ENCODE measurements around the gene OSBPL5. TPM values are rescaled to one million over a fixed set of nuclear protein-coding genes. Genes with fewer than 3 reads are reported as not detected.

Gene OSBPL5
- total and polyA plus RNA-seq, 5 experiments from 2014 or later: 4.4 to 18.3 (median 5.5) TPM

DNA sequence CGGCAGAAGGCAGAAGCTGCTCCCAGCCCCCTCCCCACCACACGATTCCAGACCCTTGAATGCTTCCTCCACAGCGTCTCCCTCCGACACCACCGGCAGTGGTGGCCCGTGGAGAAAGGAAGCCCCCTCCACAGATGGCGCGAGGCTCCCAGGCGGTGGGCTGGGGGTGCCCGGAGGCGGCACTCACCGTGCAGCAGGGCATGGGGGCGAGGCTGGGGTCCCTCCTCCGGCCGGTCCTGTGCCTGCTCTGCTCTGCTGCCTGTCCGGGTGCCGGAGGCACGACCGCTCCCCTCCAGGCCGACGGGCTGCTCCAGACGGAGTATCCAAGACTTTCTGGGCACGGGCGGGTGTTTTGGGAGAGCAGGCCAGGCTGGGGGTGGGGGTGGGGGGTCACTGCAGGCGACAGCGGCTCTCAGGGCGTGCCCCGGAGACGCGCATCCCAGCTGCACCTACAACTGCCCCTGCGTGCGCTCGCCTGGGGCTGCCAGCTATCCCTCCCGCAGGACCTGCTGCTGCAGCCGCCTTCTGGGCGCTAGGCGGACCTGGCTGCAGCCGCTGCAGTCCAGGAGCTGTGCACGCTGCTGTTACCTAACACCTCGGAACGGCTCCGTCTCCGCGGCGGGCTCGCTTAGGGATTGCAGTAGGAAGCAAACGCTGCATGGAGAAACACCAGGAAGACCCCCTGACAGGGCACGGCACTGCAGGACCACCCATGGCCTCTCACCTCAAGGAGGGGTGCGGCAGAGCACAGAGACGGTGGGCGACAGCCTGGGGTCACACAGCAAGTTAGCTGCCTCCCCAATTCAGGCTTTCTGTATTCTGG, 38.3 kb upstream of the OSBPL5 start:
- POLR2A ChIA-PET: no interaction called here
- DNase-seq (peak in 1 of 10 donors; percentile 48), ATAC-seq (peak in 1 of 2 donors; percentile 5)
- H3K9me3 Mint-ChIP-seq: peaks cover 0 to 6% (median 0%) of the 10 kb centered on the region in 9 donors
- peaks cover 0 to 11% (median 4%) of the 10 kb centered on the region in 5 donors for H3K27me3 Mint-ChIP-seq
- peaks cover 4 to 29% (median 11%) of the 10 kb centered on the region in 4 donors for H3K4me1 Mint-ChIP-seq
- peak overlapping the region in 3 of 10 donors; percentile 26 to 64 (median 30) for H3K4me3 Mint-ChIP-seq
- no peak overlapping the region for H3K27ac Mint-ChIP-seq
- no peaks in the 10 kb centered on the region for H3K36me3 Mint-ChIP-seq

DNA sequence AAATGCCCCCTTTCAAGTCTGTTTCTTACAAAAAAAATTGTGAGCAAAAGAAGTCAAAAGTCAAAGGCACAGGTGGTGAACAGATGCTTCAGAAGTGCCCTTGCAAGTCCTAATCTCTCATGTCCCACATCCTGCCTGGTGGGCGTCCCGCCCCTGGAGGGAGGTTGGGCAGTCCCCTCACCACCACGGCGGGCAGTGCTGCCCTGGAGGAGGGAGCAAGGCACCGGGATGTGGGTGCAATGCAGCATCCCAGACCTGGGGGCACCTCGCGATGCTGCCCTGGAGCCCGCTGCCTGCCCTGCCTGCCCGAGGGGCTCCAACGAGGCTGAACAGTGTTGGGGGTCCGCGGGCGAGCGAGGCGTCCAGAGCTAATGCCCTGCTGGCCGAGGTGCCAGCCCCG, 37.6 kb upstream of the OSBPL5 start:
- H3K9me3 Mint-ChIP-seq: peaks cover 0 to 6% (median 0%) of the 10 kb centered on the region in 9 donors
- DNase-seq: peak in 7 of 10 donors; percentile 7 to 64 (median 40)
- peak overlapping the region; percentile 4 to 84 (median 72) for H3K4me3 Mint-ChIP-seq

DNA sequence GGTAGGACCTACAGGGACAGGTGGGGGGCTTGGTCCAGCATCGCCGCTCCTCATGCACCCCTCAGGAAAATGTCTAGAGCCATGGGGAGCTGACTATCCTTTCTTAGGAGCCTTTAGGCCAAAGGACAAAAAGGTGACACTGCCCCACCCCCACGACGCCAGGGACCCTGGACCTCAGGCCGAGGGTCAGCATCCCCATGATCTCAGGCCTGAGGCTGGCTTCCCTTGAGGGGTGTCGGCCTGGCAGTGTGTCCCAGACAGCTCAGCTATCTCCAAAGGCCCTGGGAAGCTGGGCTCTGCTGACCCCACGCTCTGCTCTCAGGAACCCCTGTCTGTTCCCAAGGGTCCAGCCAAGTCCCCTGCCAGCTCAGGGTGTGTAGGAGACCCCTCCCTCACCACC, 37.2 kb upstream of the OSBPL5 start:
- POLR2A ChIA-PET: interaction anchor here (1.2 kb wide), 1 partner anchor 93 kb away, joined by 3 read pairs; no protein-coding TSS in a partner anchor
- peak overlapping the region in 7 of 10 donors; percentile 11 to 77 (median 36) for H3K27ac Mint-ChIP-seq
- H3K36me3 Mint-ChIP-seq: no peaks in the 10 kb centered on the region
- DNase-seq: peak in 1 of 10 donors; percentile 35
- peaks cover 0 to 6% (median 0%) of the 10 kb centered on the region in 9 donors for H3K9me3 Mint-ChIP-seq
- H3K4me1 Mint-ChIP-seq: peaks cover 4 to 29% (median 11%) of the 10 kb centered on the region in 4 donors
- H3K4me3 Mint-ChIP-seq: peak overlapping the region; percentile 4 to 84 (median 72)
- H3K27me3 Mint-ChIP-seq: peaks cover 0 to 12% (median 5%) of the 10 kb centered on the region in 5 donors
- no peak for ATAC-seq

More for the DNA sequence above, 37.6 kb upstream of the OSBPL5 start:
- Mint-ChIP-seq H3K4me1 (peaks cover 4 to 29% (median 11%) of the 10 kb centered on the region in 4 donors), H3K27ac (peak overlapping the region in 7 of 10 donors; percentile 11 to 77 (median 36)), H3K36me3 (no peaks in the 10 kb centered on the region), H3K27me3 (peaks cover 0 to 12% (median 5%) of the 10 kb centered on the region in 5 donors)
- peak; percentile 53 to 91 for ATAC-seq
- POLR2A ChIA-PET: no interaction called here

DNA sequence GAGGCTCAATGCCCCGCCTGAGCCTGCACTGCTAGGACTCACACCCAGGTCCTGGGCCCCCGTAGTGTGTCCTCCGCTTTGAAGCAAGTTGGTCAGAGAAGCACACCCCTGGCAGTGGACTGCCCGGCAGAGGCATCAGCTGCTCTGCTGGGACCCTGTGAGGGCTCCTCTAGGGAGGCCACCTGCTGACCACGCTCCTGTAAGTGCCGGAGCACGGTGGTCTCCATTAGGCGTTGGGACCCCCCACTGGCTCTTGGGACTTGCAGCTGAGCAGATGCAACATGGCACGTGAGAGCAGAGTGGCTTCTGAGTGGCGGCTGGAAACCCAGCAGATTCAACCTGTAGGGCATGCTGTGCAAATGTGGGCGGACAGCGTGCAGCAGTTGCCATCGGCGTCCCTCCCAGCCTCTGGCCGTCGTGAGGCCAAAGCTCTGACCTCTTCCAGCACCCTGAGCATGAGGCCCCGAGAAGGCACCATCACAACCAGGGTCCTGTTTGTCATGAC, 36.6 kb upstream of the OSBPL5 start:
- ATAC-seq: no peak
- H3K27ac Mint-ChIP-seq: no peak overlapping the region

DNA sequence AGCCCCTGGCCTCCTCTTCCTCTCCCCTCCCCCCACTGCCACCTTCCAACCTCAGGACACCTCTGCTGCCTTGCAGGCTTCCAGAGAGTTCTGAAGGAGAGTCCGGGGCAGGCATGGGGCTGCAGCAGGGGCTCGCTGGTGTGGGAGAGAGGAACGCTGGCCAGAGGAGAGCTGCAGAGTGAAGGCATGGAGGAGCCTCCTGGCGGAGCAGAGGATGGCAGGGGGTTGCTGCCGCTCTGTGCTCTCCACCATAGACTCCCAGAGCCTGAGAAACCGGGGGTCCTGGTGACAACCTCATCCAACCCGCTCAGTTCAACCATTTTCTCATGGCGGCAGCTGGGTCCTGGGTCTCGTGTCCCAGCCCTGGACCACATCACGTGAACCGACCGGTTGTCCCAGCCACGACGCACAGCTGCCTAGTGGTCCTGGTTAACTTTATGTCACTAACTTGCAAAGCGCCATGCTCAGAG, 36.0 kb upstream of the OSBPL5 start:
- H3K36me3 Mint-ChIP-seq: no peaks in the 10 kb centered on the region
- no peak overlapping the region for H3K27ac Mint-ChIP-seq
- peaks cover 0 to 6% (median 0%) of the 10 kb centered on the region in 9 donors for H3K9me3 Mint-ChIP-seq
- peaks cover 0 to 15% (median 5%) of the 10 kb centered on the region in 5 donors for H3K27me3 Mint-ChIP-seq
- DNase-seq (peak in 1 of 10 donors; percentile 53), ATAC-seq (no peak)
- no peak overlapping the region for H3K4me3 Mint-ChIP-seq
- H3K4me1 Mint-ChIP-seq: peaks cover 4 to 29% (median 11%) of the 10 kb centered on the region in 4 donors
- POLR2A ChIA-PET: interaction anchor here (1.2 kb wide), 1 partner anchor 92 kb away, joined by 3 read pairs; no protein-coding TSS in a partner anchor

More for the DNA sequence above, 36.6 kb upstream of the OSBPL5 start:
- POLR2A ChIA-PET: interaction anchor here (1.2 kb wide), 1 partner anchor 92 kb away, joined by 3 read pairs; no protein-coding TSS in a partner anchor
- DNase-seq: no peak
- Mint-ChIP-seq H3K36me3 (no peaks in the 10 kb centered on the region), H3K4me1 (peaks cover 4 to 29% (median 11%) of the 10 kb centered on the region in 4 donors), H3K27me3 (peaks cover 0 to 15% (median 5%) of the 10 kb centered on the region in 5 donors), H3K9me3 (peaks cover 0 to 6% (median 0%) of the 10 kb centered on the region in 9 donors), H3K4me3 (peak overlapping the region in 1 of 10 donors; percentile 64)

DNA sequence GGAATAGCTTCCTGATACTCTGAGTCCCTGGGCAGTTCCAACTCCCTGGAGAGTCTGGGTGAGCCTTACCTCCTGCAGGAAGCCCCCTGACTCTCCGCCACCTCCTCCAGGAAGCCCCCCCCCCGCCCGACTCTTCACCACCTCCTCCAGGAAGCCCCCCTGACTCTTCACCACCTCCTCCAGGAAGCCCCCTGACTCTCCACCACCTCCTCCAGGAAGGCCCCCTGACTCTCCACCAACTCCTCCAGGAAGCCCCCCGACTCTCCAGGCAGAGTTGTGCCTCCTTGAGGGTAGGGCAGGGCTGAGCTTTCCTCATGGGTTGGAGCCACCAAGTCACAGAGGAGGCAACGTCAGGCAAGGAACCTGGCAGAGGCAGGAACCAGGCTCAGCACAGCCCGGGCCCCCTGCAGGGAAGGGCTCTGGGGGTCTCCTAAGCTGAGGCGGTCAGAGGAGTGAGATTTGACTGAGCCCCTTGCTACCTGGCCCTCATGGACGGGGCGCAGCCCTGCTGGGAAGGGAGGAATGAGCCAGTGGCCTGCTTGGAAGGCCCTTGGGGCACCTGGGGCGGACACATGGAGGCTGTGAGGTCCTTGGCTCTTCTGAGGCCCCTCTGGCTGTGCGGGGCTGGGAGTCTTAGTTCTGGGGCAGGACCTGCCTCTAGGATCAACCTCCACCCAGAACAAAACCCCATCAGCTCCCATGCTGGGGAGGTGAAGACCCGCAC, 35.4 kb upstream of the OSBPL5 start:
- Mint-ChIP-seq H3K27me3 (peaks cover 0 to 18% (median 5%) of the 10 kb centered on the region in 5 donors), H3K4me1 (peaks cover 4 to 29% (median 9%) of the 10 kb centered on the region in 4 donors), H3K9me3 (peaks cover 0 to 6% (median 0%) of the 10 kb centered on the region in 9 donors), H3K36me3 (no peaks in the 10 kb centered on the region), H3K27ac (no peak overlapping the region), H3K4me3 (no peak overlapping the region)
- no peak for ATAC-seq
- DNase-seq: peak in 1 of 10 donors; percentile 60
- POLR2A ChIA-PET: no interaction called here

DNA sequence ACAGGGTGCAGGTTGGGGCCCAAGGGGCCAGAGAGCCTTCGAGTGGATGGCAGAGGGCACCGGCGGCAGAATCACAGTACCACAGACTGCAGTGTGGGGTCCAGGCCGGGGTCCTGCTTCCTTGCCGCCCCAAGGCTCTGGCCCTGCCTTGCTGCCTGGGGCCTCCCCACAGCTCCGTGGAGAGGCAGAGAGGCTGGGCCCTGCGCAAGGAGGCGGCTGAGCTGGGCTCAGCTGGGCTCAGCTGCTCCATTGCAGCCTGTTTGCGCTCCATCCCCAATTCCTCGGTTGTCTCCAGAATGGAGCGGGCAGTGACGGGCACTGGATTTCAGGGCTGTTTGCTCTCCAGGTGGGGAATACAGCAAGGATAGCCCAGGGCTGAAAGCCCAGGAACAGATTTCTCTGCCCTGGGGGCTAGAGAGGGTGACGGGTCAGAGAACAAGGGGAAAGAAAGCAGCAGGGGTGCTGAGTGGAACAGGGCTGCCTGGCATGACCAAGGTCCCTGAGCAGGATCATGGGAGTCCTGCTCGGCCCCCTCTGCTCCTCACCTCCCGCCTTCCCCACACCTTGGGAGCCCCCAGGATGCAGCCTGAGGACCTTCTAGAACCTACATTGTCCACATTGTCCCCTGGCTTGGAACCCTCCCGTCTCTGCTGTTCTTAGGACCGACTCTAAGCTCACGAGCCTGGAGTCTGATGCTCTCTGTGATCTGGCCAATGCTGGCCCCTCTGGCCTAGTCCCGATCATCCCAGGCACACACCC, 34.6 kb upstream of the OSBPL5 start:
- DNase-seq: peak in 1 of 10 donors; percentile 54
- Mint-ChIP-seq H3K27me3 (peaks cover 0 to 18% (median 5%) of the 10 kb centered on the region in 5 donors), H3K9me3 (peaks cover 0 to 4% (median 0%) of the 10 kb centered on the region in 9 donors), H3K4me1 (peaks cover 3 to 21% (median 6%) of the 10 kb centered on the region in 4 donors), H3K4me3 (no peak overlapping the region), H3K27ac (no peak overlapping the region), H3K36me3 (no peaks in the 10 kb centered on the region)
- ATAC-seq: no peak
- POLR2A ChIA-PET: no interaction called here

DNA sequence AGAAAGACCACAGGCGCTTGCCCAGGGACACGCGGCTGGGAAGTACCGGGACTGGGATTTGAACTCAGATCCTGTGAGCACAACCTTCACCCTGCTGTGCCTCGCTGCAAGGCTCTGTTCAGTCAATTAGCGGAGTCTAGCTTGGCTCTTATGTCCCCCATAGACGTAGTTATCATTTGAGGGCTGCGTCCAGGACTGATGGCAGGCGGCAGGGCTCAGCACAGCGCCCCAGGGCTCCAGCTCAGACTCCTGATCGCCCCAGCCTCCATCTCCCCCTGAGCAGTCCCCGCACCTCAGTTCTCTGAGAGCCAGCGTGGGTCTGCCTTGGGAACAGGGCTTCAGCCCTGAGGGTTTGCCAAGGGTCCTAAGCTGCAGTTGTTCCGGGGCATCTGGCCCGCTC, 33.7 kb upstream of the OSBPL5 start:
- Mint-ChIP-seq H3K27me3 (peaks cover 0 to 18% (median 5%) of the 10 kb centered on the region in 5 donors), H3K4me1 (peaks cover 3 to 21% (median 6%) of the 10 kb centered on the region in 4 donors)
- POLR2A ChIA-PET: no interaction called here

DNA sequence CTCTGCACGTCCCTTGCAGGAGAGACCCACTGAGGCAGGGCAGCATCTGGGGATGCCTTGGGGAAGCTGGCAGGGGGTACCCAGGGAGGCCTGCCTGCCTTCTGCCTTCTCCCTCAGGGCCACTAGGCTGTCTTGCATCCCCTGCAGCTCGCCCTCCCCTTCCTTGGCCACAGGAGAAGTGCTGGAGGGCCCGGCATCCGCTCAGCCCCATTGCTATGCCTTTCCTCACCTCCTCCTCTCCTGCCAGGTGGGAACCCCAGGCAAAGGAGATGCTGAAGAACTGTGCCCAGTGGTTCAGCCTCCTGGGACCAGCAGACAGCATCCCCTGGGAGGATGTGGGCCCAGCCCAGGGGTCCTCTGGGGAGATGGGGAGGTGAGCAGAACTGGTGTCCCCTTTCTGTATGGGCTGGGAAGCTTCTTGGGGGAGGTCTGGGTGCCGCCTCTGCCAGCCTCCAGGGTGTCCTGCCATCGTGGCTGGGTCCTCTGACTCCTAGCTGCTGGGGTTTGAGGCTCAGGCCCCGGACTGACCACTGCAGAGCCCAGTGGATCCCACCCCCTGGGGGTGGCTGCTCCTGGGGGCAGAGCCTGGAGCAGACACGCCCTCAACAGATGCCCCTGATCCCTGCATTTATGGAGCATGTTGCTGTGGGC, 32.9 kb upstream of the OSBPL5 start:
- POLR2A ChIA-PET: no interaction called here

More for the DNA sequence above, 33.7 kb upstream of the OSBPL5 start:
- ATAC-seq (no peak), DNase-seq (peak in 1 of 10 donors; percentile 5)
- Mint-ChIP-seq H3K36me3 (no peaks in the 10 kb centered on the region), H3K4me3 (no peak overlapping the region), H3K9me3 (peaks cover 0 to 2% (median 0%) of the 10 kb centered on the region in 9 donors), H3K27ac (no peak overlapping the region)

DNA sequence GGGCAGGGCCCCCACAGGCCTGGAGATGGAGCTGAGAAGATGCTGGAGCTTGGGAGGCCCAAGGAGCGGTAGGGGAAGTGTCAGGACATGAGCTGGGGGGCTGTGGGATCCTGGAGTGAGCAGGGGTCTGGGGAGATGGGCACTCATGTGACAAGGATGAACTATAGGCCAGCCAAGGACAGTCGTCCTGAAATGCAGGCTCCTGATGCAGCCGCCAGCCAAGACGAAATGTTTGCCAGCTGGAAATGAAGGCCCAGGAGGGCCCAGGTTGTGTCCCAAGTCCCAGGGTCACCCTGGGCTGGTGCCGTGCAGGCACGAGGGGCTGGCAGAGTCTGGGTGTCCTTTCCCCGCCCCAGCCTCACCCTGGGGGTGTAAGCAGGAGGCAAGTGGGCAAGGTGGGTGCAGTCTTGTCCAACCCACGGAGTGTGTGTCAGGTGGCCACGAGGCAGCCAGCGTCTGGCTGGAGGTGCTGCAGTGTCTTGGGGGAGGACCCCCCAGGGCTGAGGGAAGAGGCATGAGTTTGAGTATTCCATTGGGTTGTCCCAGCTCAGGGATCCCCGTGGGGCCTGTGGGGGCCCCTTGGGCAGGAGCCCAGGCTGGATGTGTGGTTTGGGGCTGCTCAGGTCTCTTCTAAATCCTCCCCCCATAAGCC, 32.1 kb upstream of the OSBPL5 start:
- Mint-ChIP-seq H3K27me3 (peaks cover 0 to 14% (median 2%) of the 10 kb centered on the region in 5 donors), H3K4me3 (no peak overlapping the region), H3K9me3 (no peaks in the 10 kb centered on the region), H3K4me1 (peaks cover 0 to 12% (median 0%) of the 10 kb centered on the region in 4 donors), H3K36me3 (no peaks in the 10 kb centered on the region), H3K27ac (peak overlapping the region in 1 of 10 donors; percentile 59)
- DNase-seq (no peak), ATAC-seq (no peak)
- POLR2A ChIA-PET: no interaction called here

More for the DNA sequence above, 32.9 kb upstream of the OSBPL5 start:
- H3K27me3 Mint-ChIP-seq: peaks cover 0 to 18% (median 5%) of the 10 kb centered on the region in 5 donors
- no peaks in the 10 kb centered on the region for H3K36me3 Mint-ChIP-seq
- no peaks in the 10 kb centered on the region for H3K9me3 Mint-ChIP-seq
- peaks cover 3 to 21% (median 6%) of the 10 kb centered on the region in 4 donors for H3K4me1 Mint-ChIP-seq
- DNase-seq (no peak), ATAC-seq (no peak)
- peak overlapping the region in 1 of 10 donors; percentile 13 for H3K27ac Mint-ChIP-seq
- no peak overlapping the region for H3K4me3 Mint-ChIP-seq

Data from naive thymus-derived CD8-positive, alpha-beta T cell (primary cell).